Measurements from ENCODE around the gene MAN1A1.

The MAN1A1 gene

DNA sequence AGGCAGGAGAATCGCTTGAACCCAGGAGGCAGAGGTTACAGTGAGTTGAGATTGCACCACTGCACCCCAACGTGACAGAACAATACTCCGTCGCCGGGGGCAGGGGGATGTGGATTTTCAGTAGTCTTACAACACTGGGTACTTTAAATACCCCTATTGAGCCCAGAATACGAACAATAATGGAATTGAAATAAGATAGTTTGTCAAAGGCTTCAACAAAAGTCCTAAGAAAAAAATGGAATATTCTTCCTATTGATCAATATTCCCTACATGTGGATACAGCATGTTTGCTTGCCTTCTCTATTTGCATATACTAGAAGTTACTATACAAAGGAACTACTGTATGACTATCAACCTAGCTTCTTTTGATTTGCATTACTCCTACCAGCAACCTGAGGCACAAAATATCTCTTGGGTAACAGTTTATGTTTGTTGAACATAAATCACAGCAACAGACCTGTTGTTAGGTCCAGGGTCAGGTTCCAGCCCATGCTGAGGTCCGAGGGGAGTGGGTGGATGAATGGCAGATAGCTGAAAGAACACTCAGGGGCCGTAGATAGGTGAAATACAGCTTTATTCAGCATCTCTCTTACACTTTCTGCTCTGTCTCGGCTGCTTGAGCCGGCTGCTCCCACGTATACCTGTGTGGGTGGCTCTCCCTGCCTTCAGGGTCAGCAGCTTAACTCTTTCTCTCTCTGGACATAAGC, 23.8 kb downstream of the MAN1A1 start:
- no peak for DNase-seq (ENCODE audit: low read depth)

DNA sequence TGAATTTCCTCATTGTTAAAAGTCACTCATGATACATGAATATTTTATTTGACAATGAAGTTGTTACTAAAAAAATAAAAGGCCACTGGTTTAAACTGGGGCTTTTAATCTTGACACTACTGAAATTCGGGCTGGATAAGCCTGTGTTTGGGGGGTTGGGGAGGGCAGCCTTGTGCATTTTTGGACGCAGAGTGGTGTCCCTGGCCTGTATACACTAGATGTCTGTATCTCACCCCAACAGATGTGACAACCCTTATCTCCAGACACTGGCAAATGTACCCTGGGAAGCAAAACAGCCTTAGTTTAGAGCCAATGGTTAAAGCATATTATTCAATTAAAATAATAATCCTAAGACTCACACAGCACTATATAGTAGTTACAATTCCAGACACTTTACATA, 24.8 kb downstream of the MAN1A1 start:
- no peak for DNase-seq (ENCODE audit: low read depth)

GRCh38 chr6:119323931-119324330, 25.6 kb downstream of the MAN1A1 start:
- no peak for DNase-seq (ENCODE audit: low read depth)

- no peak for DNase-seq (ENCODE audit: low read depth)
Measured at GRCh38 chr6:119323478-119323877, 26.1 kb downstream of the MAN1A1 start.

GRCh38 chr6:119322715-119323350, 26.7 kb downstream of the MAN1A1 start:
- no peak for DNase-seq (ENCODE audit: low read depth)

- no peak for DNase-seq (ENCODE audit: low read depth)
Measured at GRCh38 chr6:119322034-119322433, 27.5 kb downstream of the MAN1A1 start.

DNA sequence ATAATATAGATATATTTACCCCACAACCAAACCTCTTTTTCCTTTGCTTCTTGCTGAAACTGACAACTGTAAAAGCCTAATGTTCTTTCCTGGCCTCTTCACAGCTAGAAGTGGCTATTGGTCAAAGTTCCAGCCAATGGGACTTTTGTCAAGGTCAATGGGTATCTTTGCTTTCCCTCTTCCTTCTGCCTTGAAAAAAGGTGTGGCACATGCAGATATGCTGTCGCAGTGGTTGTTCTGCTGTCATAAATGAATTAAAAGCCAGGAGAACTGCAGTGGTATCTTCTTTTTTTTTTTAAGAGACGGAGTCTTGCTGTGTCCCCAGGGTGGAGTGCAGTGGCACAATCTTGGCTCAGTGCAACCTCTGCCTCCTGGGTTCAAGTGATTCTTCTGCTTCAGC, 29.9 kb downstream of the MAN1A1 start:
- DNase-seq (ENCODE audit: low read depth): no peak

DNA sequence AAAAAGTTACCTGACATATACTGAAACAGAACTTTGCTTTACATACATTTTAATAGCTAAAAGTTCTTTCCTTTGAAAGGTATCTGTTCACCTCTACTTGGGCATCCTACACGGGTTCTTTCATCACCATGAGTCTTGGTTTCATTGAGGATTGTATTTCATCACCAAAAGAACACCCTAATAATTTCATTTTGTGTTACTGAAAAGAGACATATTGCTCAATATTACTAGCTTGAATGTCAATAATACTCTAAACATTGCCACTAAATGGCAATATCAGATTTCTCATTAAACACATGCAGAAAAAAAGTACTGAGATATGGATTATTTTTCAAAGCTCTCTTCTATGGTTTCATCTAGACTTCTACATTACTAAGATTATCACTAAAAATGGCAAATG, 30.8 kb downstream of the MAN1A1 start:
- no peak for DNase-seq (ENCODE audit: low read depth)

GRCh38 chr6:119318176-119318575, 31.4 kb downstream of the MAN1A1 start:
- DNase-seq (ENCODE audit: low read depth): no peak

DNA sequence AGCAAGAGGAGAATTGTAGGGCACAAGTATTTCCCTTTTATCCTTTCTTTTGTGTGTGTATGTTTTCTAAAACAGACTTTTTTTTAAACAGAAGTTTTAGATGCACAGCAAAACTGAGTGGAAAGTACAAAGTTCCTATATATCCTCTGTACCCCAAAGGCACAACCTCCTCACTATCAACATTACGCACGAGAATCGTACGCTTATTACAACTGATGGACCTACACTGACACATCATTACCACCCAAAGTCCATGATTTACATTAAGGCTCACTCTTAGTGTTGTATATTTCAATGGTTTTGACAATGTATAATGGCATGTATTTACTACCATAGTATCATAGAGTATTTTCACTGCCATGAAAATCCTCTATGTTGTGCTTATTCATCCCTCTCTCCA, 32.6 kb downstream of the MAN1A1 start:
- no peak for DNase-seq (ENCODE audit: low read depth)

GRCh38 chr6:119314885-119315272, 34.7 kb downstream of the MAN1A1 start:
- no peak for DNase-seq (ENCODE audit: low read depth)

- no peak for DNase-seq (ENCODE audit: low read depth)
Measured at GRCh38 chr6:119313937-119314884, 35.4 kb downstream of the MAN1A1 start.

DNA sequence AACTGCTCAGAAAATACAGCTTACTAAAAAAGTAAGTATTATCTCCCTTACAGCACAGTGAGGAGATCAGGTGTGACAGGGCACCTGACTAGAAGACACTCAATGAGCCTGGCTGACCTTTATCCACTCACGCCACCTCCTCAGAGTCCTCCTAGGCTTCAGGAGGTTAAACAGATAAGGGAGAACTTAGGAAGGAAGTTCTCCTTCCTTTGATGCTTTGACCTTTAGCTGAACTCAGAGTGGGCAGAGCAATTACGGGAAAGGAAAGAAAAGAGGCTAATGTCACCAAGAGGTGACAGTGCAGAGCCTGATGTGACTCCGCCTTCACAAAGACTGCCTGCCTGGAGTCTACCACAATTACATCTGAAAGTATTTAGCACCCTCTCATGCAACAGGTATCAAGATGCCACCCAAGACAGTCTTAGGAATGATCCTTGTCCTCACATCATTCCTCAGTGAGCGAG, 36.7 kb downstream of the MAN1A1 start:
- DNase-seq (ENCODE audit: low read depth): no peak

DNA sequence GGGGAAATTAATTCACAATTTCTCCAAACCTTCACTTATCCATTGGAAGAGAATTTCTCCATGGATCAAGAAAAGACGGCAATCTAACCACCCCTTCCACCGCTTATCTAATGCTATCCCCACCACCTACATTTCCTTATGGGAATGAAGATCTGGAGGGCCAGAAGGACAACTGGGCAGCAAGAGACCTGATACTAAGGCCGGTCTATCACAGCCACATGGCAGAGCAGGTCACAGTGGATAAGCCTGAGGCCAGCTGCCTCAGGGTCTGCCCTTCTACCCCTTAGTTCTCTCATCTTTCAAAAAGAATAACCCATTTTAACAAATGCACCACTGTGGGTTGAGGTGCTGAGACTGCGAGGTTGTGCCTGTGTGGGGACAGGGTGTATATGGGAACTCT, 37.1 kb downstream of the MAN1A1 start:
- no peak for DNase-seq (ENCODE audit: low read depth)

DNA sequence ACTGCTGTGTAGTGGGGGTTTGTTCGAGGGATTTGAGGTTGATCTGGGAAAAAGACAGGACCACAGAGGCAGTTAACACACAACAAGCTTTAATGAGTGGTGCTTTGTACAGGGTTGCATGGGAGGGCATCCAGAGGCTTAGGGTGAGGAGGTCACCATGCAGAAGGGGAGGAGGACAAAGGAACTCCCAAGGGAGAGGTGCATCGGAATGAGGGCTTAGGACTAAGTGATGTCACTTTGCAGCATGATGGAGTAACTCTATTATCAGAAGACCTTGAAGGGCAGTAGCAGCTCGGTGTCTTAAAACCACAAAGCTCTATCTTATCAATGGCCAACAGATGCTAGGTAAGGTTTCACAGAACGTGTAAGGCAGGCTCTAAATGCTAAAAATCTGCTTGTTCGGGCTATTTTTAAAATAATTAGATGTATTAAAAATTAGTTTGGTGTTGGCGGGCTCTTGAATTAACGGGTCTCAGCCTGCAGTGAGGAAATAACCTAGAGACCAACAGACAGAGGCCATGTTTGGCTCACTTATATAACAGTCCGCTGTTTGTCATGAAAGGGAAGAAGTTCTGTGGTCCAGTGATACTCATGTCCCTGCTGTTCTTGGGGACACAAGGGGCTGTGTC, 37.9 kb downstream of the MAN1A1 start:
- DNase-seq (ENCODE audit: low read depth): no peak

DNA sequence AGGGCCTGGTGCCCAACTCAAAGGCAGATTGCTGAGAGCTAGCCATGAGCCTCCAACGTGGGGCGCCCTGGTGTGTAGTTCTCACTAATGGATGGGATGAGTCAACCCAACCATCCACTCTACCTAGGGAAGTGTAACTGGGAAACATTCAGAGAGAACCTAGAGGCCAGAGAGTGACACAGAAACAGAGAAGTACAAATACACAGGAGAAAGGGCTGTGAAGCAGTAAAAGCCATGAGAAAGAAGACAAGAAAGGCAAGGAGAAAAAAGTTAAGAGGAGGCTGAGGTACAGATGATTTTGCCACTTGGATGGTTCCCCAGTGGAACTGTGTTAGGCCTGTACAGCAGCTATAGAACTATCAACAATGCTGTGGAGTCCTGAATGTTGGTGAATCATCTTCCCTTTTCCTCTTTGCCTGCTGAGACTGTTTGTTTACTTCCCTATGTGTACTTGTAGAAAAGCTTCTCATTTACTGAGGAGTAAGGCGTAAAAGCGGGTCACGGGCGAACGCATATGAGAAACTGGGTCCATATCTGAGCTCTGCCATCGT, 39.0 kb downstream of the MAN1A1 start:
- DNase-seq (ENCODE audit: low read depth): no peak

DNA sequence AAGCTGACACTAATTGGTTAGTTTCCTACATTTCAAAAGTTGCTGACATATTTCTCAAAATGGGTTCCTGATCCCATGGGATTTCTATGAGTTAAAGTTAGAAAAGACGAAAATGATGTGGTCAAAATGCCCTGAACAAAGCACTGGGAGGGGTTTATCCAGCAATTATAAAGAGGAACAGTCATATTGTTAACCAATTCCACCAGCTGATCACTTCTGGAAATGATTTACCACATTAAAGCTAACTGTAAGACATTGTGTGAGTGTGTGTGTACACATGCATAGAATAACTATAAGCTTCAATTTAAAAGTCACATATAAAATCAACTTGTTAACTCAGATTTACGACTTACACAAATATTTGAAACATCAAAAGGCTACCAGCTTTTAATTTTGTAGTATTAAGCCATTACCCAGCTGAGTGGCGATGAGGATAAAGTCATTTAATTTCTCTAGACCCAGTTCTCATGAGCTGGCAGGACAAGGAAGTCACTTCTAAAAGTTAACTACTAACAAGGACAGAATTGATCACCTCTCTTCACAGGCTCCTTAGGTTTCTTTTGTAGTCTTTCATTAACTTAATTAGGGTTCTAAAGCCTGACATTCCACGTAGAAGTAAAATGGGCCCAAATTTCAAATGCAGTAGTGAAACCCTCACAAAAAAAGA, 40.4 kb downstream of the MAN1A1 start:
- no peak for DNase-seq (ENCODE audit: low read depth)

GRCh38 chr6:119308048-119308570, 41.5 kb downstream of the MAN1A1 start:
- peak; percentile 50 for DNase-seq (ENCODE audit: low read depth)

GRCh38 chr6:119307056-119307455, 42.5 kb downstream of the MAN1A1 start:
- no peak for DNase-seq (ENCODE audit: low read depth)

- DNase-seq (ENCODE audit: low read depth): no peak
Measured at GRCh38 chr6:119306396-119306968, 43.1 kb downstream of the MAN1A1 start.

Data from non-pigmented ciliary epithelial cell (primary cell).